ENCODE results near the gene ASB15.
"Not testable (repeated sequence)": the region's sequence is repeated elsewhere in the genome, so short reads cannot be mapped to it uniquely, and the experiment has no call there.

The ASB15 gene

DNA sequence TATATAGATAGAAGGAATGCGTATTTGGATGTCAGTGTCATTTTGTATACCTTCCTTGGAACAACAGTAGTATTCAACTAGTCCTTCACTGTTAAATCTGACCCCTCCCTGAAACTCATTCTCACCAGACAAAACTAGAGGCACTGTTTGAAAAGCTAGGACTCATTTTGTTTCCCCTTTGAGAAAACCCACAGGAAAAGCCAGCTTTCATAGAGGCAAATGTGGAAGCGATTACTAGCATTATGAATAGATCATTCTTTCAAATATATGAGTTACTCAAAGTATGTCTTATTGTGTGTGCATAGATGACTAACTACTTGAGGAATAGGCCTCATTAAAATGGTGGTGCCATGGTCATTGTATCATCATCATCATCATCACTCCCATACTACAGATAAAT is 1.9 kb upstream of the ASB15 start:
- no peak for DNase-seq

DNA sequence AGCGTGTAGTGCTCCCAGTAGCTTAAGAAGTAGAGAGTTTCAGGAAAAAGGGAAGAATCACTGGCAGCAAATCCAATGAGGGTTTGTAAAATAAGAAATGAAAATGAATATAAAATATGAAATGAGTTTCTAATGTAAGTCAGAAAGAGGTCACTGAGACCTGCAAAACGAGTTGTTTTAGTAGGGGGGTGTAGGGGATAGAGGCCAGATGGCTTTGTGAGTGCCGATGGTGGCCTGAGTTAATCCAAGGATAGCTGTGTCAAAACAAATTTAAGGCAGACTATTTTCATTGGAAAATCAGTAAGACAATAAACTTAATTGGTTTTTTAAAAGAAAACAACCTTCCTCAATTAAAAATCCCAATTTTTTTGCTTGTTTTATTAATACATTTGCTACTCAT is 745 bp upstream of the ASB15 start:
- DNase-seq: no peak

DNA sequence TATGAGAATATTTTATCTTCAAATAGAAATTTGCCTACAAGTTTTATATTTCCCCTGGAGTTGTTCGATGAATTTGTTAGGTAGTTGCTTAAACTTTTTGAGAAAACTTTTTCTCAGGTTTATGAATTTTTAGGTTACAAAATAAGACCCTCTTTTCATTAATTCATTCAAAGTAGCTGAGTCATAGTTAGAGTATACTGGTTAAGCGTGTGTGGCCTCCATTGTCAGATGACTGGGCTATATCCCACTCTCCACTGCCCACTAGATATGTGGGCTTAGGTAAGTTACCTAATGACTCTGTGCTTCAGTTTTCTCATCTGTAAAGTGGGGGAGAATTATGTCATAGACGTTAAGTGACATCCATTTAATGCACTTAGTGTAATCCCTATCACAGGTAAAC is 1.0 kb downstream of the ASB15 start:
- DNase-seq: no peak

DNA sequence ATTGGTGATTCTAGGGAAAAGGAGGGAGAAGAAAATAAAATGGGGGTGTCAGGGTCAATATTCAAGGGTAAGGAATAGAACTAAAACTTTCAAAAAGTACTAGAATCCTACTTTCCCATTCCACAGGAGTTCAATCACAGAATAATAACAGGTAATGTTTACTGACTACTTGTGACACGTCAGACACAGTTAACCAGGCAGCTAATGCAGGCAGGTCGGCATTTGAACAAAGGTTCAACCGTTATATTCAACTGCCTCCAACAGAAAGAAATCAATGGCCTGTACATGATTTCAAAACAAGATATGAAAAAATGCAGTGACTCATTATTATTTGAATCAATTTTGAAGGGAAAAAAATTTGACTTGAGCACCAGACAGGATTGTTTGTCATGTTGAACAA is 3.1 kb downstream of the ASB15 start:
- peak; percentile 1 for DNase-seq

GRCh38 chr7:123607423-123607975 is 5.9 kb downstream of the ASB15 start:
- DNase-seq: no peak

- DNase-seq: no peak
Measured at GRCh38 chr7:123608991-123609882, 7.6 kb downstream of the ASB15 start.

- DNase-seq: no peak
Measured at GRCh38 chr7:123609883-123610239, 8.2 kb downstream of the ASB15 start.

GRCh38 chr7:123612024-123612423 is 10.4 kb downstream of the ASB15 start:
- DNase-seq: no peak

GRCh38 chr7:123615344-123615743 is 13.7 kb downstream of the ASB15 start:
- peak; percentile 49 for DNase-seq

DNA sequence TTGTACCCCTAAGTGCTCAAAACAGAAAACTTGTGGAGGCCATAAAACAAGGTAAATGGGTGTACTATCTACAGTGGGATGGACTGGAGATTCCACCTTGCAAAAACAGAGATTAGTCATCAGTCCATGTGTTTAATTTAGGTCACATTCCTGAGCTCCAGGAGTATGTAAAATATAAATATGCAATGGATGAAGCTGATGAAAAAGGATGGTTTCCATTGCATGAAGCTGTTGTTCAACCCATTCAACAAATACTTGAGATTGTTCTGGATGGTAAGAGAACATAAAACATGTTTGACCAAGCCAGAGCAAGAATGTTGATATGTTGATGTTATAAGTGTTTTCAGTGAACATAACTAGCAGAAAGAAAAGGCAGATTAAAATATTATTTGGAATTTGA is 14.6 kb downstream of the ASB15 start:
- DNase-seq: peak; percentile 4

- no peak for DNase-seq
Measured at GRCh38 chr7:123621707-123622106, 20.1 kb downstream of the ASB15 start.

DNA sequence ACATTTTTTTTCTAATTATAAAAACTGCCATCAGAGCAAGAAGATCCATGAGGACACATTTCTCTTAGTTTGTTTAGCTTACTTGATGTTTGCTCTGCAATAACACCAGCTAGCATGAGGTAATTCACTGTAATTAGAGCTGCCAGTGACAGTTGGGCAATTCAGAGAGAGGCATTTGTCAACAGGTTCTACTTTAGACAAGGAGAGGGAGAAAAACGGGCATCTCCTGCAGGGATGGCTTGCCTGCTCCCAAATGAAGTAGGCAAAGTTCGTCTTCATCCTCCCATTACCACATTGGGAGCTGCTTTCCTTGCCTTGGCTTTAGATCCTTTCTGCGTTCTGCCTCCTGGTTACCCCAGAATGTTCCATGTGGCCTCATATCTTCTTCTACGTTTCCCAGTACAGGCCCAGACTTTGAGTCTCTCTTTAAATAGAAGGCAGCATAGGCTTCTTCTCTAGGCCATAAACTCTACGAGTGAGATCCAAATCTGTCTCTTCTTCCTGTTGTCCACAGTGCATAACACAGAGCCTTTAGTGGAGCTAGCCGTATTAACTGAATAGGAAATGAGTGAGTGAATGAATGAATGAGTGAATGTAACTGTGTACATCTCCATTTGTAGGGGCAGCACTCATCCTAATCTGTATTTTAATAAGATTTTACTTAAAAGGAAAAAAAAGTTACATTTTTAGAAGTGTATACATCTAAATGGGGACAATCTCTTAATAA is 21.2 kb downstream of the ASB15 start:
- no peak for DNase-seq

- peak; percentile 12 for DNase-seq
Measured at GRCh38 chr7:123624527-123625183, 23.0 kb downstream of the ASB15 start.

DNA sequence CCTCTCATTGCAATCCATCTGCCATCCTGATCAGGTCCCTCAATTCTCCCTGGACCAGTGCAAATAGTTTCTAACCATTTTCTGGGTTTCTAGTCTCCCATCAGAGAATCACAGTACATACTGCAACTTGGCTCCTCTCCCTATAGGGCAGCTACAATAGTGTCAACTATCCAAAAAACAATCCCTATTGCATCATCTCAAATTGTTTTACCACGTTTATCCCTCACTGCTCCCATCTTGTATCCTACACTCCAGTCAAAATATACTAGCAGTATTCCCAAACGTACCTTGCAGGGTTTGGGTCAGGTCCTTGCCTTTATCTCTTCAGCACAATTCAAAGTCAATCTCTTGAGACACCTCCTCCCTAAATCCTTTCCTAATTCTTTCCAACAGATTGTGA is 23.6 kb downstream of the ASB15 start:
- DNase-seq: no peak

DNA sequence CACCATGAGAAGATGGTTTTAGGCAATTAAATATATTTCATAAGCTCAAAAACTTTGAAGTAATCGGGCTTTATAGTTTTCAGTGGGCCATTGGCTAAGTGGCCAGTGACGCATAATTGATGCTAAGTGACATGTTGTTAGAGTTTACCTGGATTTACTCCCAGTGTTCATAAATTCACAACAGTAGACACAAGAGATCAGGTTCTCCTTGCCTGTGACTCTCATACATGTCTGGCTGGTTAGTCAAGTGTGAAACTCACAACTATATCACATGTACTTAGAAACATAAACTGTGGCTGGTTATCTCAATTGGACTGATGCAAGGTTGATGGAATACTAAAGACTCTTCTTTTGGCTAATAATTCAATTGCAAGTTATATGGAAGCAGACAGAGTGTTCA is 26.2 kb downstream of the ASB15 start:
- no peak for DNase-seq

GRCh38 chr7:123628829-123629228 is 27.2 kb downstream of the ASB15 start:
- no peak for DNase-seq

GRCh38 chr7:123629281-123629680 is 27.7 kb downstream of the ASB15 start:
- DNase-seq: no peak

DNA sequence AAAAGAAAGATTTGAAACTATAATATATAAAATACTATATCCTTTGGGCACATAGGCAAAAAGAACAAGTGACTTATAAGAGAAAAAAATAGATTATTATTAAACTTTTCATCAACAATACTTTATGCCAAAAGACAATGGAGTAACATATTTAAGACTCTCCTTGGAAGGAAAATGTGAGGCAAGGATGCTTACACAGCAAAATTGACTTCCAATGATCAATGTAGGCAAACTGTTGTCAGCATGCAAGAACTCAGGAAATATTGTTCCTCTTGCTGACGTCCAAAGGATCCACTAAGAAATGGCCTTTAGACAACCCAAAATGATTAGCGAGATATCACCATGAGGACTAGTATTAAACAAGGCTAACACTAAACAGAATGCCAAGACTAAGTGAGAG is 31.2 kb downstream of the ASB15 start:
- no peak for DNase-seq

DNA sequence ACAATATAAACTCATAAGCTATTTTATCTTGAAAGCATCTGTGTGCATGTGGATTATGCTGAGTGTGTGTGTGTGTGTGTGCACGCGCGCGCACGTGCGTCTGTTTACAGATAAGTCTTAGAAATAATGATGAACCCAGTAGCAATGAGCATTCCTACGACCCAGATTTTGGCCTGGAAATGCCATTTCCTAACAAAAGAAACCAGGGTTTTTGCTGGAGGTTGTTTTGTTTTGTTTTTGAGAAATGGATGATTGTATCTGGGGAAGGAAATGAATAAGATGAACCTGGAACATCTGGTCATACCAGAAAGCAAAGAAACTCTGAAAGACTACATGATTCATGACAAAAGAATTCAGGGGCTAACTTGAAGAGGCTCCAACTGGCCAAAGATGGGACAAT is 31.9 kb downstream of the ASB15 start:
- peak; percentile 64 for DNase-seq

DNA sequence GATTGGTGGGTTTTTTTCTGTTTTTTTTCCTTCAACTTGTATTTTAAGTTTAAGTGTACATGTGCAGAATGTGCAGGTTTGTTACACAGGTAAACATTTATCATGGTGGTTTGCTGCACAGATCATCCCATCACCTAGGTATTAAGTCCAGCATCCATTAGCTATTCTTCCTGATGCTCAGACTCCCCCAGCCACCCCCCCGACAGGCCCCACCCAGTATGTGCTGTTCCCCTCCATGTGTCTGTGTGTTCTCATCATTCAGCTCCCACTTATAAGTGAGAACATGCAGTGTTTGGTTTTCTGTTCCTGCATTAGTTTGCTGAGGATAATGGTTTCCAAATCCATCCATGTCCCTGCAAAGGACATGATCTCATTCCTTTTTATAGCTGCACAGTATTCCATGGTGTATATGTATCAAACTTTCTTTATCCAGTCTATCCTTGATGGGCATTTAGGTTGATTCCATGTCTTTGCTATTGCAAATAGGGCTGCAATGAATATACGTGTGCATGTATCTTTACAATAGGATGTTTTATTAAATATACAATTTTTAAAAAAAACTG is 32.5 kb downstream of the ASB15 start:
- not testable (repeated sequence) for DNase-seq

DNA sequence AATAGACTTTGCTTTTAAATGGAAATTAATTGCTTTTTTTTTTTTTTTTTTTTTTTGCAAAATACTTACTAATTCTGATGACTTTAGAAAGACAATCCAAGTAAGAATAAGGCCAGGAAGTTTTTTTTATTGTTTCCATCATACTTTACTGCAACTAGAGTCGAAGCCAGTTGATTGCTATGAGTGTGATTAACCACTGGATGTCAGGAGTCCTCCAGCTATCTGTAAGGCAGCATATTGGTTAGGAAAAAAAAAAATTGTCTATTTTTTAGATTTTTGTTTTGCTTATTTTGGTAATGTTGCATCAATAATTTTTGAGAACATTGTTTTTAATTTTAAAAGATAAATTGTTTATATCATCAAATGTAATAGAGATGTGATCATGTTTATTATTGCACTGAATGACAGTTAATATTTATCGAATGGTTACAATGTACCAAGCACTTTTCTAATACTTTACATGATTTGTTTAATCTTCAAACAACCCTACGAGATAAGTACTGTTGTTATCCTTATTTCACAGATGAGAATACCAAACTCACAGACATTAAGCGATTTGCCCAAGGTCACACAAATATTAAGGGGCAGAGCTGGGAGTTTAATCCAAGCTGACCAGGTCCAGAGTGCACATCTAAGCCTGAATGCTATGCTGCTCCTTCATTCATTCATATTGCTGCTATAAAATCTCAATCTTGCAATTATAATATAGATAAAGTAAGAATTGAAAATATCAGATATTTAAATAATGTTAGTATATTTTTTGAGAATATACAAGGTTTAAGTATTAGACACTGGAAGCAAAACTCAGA is 34.1 kb downstream of the ASB15 start:
- peak; percentile 17 for DNase-seq

- no peak for DNase-seq
Measured at GRCh38 chr7:123637203-123637602, 35.6 kb downstream of the ASB15 start.
